K562 (cell line): ENCODE results near the gene ARHGEF4. TPM values are rescaled to one million over a fixed set of nuclear protein-coding genes. Genes with fewer than 3 reads are reported as not detected.

ENCODE experiments used
- MGA ChIP-seq: fragments of 450-650 bp; IDR thresholded peaks from 2 replicates; pipeline ENCODE4 v1.6.1; 2016; ENCODE audit warnings: mild to moderate bottlenecking, moderate library complexity
- RBBP5 ChIP-seq: fragments of 200-600 bp; sonication (generic); IDR thresholded peaks from 2 replicates; pipeline ENCODE4 v1.6.1; 2012; ENCODE audit warnings: borderline replicate concordance, mild to moderate bottlenecking, low read length, control low read depth, inconsistent platforms; ENCODE audit not compliant: insufficient read depth, poor library complexity, severe bottlenecking
- ZNF431 ChIP-seq: sonication (generic); formaldehyde crosslinking; IDR thresholded peaks from 2 replicates; pipeline ENCODE4 v1.8.0; 2022; ENCODE audit warnings: mild to moderate bottlenecking, missing genetic modification reagents
- polyA plus RNA-seq, 8 experiments: library from polyadenylated mRNA; depleted of rRNA in 4 of 8; stranded (reverse) in 5 of 8; unstranded in 3 of 8; fragments of >200 nt; fragmentation: Nextera tagmentation in 2 of 8; fragmentation: Illumina TruSeq in 1 of 8; extraction: Ambion mirVana in 2 of 8; extraction: Trizol in 1 of 8; gene quantifications; 2 replicates each; pipeline versions ENCODE4 v1.2.1 to v1.2.3, GENCODE V29; 2011 to 2014; ENCODE audit warnings: inconsistent platforms in 1 of 8, missing spikeins in 1 of 8
- total RNA-seq, 7 experiments: library from RNA; depleted of rRNA in 6 of 7; stranded (reverse); fragments of >200 nt in 6 of 7; fragmentation: Illumina TruSeq in 2 of 7; extraction: Trizol in 2 of 7; gene quantifications; 2 replicates each; pipeline versions ENCODE4 v1.2.1 to v1.2.3, GENCODE V29; 2011 to 2021; ENCODE audit warnings: low replicate concordance in 1 of 7
- TF ChIP-seq, protein P1 (sequence below): fragments of 450-650 bp; formaldehyde crosslinking; IDR thresholded peaks from 2 replicates; pipeline ENCODE4 v1.4.0; 2022; ENCODE audit warnings: mild to moderate bottlenecking, moderate library complexity

ARHGEF4 gene
- total and polyA plus RNA-seq, 9 of the 15 experiments (the other 6 are each of a cell fraction or from before 2014, with no cell fraction given): not detected

DNA sequence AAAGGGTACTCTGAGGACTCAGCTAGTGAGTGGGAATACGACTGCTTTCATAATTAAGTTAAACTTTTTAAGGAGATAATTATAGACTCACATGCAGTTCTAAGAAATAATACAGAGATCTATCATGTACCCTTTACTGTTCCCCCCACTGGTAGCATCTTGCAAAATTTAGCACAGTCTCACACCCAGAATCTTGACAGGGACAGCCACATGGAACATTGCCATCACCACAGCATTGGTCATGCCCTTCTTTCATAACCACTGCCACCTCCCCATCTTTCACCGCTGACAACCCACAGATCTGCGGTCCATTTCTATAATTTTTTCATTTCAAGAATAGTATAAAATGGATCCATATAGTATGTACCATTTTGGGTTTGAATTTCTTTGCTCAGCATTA is 37.8 kb downstream of the ARHGEF4 start (continued):
- TF ChIP-seq MGA (no peak), RBBP5 (no peak), ZNF431 (no peak)
- TF ChIP-seq, protein P1, sequence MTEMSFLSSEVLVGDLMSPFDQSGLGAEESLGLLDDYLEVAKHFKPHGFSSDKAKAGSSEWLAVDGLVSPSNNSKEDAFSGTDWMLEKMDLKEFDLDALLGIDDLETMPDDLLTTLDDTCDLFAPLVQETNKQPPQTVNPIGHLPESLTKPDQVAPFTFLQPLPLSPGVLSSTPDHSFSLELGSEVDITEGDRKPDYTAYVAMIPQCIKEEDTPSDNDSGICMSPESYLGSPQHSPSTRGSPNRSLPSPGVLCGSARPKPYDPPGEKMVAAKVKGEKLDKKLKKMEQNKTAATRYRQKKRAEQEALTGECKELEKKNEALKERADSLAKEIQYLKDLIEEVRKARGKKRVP (CRISPR knock-in tag): no peak
